ENCODE data around the gene BLMH. TPM values are rescaled to one million over a fixed set of nuclear protein-coding genes. Genes with fewer than 3 reads are reported as not detected.

The BLMH gene
- total and polyA plus RNA-seq, 9 of the 15 experiments (the other 6 are each of a cell fraction or from before 2014, with no cell fraction given): 26.0 to 118 (median 67.3) TPM

GRCh38 chr17:30316736-30317135, 25.0 kb upstream of the BLMH start:
- peak; percentile 50 for TF ChIP-seq CEBPB (tag; IDR thresholded peaks at IDR 0.05)
- TF ChIP-seq ZNF512 (tag; IDR thresholded peaks at IDR 0.05): no peak
- no peak for TF ChIP-seq CBX8 (IDR thresholded peaks at IDR 0.05; ENCODE audit: borderline replicate concordance, extremely low read depth, low read depth, low read length, poor library complexity, severe bottlenecking)
- TF ChIP-seq ZNF778 (CRISPR knock-in tag; IDR thresholded peaks at IDR 0.05): no peak
- no peak for TF ChIP-seq MLLT1 (IDR thresholded peaks at IDR 0.05)
- 20% methylated on average over 1 of the region's 1 CpG for WGBS (ENCODE audit: insufficient coverage, low coverage, missing lambda C conversion rate)
- BruUV-seq (replicated peaks): no TSS peak

More at GRCh38 chr17:30316736-30317135, 25.0 kb upstream of the BLMH start:
- in situ Hi-C loops (cut with MboI): no loop called here
- Histone ChIP-seq H2AFZ (ENCODE audit: low read depth, low read length) (peak overlapping the region; percentile 46; the same call in 1 of the 2 replicates), H3K9ac (ENCODE audit: insufficient read depth in 1 of 2, low read depth in 2 of 2, low read length in 2 of 2) (no peak overlapping the region), H3K4me3 (no peak overlapping the region), H4K20me1 (replicated peaks; ENCODE audit: control insufficient read depth, insufficient read depth, low read length) (no peaks in the 10 kb centered on the region), H3K9me3 (replicated peaks; ENCODE audit: control insufficient read depth, insufficient read depth, low read depth, low read length) (no peaks in the 10 kb centered on the region), H3K9me1 (ENCODE audit: control insufficient read depth, insufficient read depth, low read length) (no peaks in the 10 kb centered on the region), H3K27ac (ENCODE audit: extremely low read depth, low read depth, low read length) (no peak overlapping the region), H3K36me3 (ENCODE audit: control insufficient read depth, insufficient read depth, low read length) (no peaks in the 10 kb centered on the region), H3K27me3 (ENCODE audit: control insufficient read depth in 2 of 2, insufficient read depth in 2 of 2, low read length in 2 of 2) (no peaks in the 10 kb centered on the region), H3K4me1 (replicated peaks in 1 of 2; ENCODE audit: control insufficient read depth in 2 of 2, insufficient read depth in 2 of 2, low read length in 2 of 2) (peaks cover 0 to 5% of the 10 kb centered on the region in 2 experiments; a peak in 1 of 5 replicates), H3K4me2 (ENCODE audit: insufficient read depth, low read length) (no peak overlapping the region), H3K79me2 (ENCODE audit: control insufficient read depth, insufficient read depth, low read length) (no peaks in the 10 kb centered on the region)
- ATAC-seq (no peak), FAIRE-seq (peak; percentile 49), DNase-seq (ENCODE audit: extremely low read depth in 1 of 4, low spot score in 3 of 4) (no peak)
- CTCF ChIA-PET (ENCODE audit: low intra/inter-chr PET ratio): no interaction called here
- intact Hi-C loops (cut with micrococcal nuclease): no loop called here
- POLR2A ChIA-PET: interaction anchor here (1.1 kb wide), 1 partner anchor 13 kb away, joined by 3 read pairs; no protein-coding TSS in a partner anchor

All from K562 (cell line).